Stimulated activated memory B cell treated with anti-CD40 and anti-IgM and Interleukin-4, amounts not matched to agents 10 μg/mL and 1 μg/mL and 100 μg/mL, for 72 hours (primary cell): ENCODE results near the gene BDH2.
A peak's percentile ranks its signal among the peaks of the same experiment; 100 is the strongest.

Experiments used
- ATAC-seq: fragments of 150-1000 bp; cut with Tn5 transposase; 2 replicates; pipeline ENCODE4 v1.10.0; 2021
- H3K27ac Mint-ChIP-seq: one replicate; pipeline ENCODE4 v1.8.0; 2022; ENCODE audit warnings: mild to moderate bottlenecking, mixed read lengths
- H3K27me3 Mint-ChIP-seq: one replicate; pipeline ENCODE4 v1.8.0; 2022; ENCODE audit warnings: mixed read lengths
- H3K36me3 Mint-ChIP-seq: one replicate; pipeline ENCODE4 v1.8.0; 2022; ENCODE audit warnings: mixed read lengths
- H3K4me1 Mint-ChIP-seq: one replicate; pipeline ENCODE4 v1.8.0; 2022; ENCODE audit warnings: mixed read lengths
- H3K4me3 Mint-ChIP-seq: one replicate; pipeline ENCODE4 v1.8.0; 2022; ENCODE audit warnings: mild to moderate bottlenecking, moderate library complexity, mixed read lengths
- H3K9me3 Mint-ChIP-seq: one replicate; pipeline ENCODE4 v1.8.0; 2022; ENCODE audit warnings: mixed read lengths

BDH2 gene

DNA sequence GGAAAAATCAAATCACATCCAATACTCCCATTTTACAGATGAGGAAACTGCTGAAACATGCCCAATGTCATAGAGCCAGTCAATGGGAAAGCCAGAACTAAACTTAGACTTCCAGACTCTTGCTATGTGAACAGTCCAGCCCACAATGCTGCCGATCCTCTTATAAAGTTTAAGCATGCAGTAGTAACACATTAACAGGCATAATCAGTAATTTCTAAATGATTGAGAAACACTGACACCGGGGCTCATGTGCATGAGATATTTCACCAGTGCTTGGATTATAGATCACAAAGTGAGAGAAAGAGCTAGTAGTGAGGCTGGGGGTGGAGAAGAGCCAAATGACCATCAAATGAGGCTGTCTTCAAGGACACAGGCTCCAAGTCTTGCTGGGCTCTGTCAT, 2.5 kb downstream of the BDH2 start:
- Mint-ChIP-seq H3K27me3 (no peaks in the 10 kb centered on the region), H3K27ac (no peak overlapping the region), H3K4me3 (no peak overlapping the region), H3K4me1 (peaks cover 25% of the 10 kb centered on the region), H3K36me3 (no peaks in the 10 kb centered on the region), H3K9me3 (no peaks in the 10 kb centered on the region)
- ATAC-seq = no peak

DNA sequence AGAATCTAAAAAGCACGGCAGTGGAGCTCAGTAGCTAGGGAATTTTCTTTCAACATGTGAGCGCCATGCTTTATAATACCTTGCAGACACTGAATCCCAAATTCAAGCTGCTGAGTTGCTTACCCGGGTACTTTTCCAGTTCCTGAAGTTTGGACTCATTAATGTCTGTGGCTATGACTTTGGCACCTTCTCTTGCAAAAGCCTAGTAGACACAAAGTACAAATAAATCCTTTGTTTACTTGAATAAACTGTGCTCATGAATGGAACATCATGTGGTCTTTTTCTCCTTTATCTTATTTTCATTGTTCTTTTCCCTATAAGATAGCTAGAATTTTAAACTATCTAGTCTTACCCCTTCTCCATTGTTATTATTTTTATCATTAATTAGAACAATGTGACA, 4.6 kb downstream of the BDH2 start:
- Mint-ChIP-seq H3K27ac (no peak overlapping the region), H3K27me3 (no peaks in the 10 kb centered on the region), H3K9me3 (no peaks in the 10 kb centered on the region), H3K4me3 (no peak overlapping the region), H3K36me3 (no peaks in the 10 kb centered on the region), H3K4me1 (peaks cover 35% of the 10 kb centered on the region)
- ATAC-seq = no peak

DNA sequence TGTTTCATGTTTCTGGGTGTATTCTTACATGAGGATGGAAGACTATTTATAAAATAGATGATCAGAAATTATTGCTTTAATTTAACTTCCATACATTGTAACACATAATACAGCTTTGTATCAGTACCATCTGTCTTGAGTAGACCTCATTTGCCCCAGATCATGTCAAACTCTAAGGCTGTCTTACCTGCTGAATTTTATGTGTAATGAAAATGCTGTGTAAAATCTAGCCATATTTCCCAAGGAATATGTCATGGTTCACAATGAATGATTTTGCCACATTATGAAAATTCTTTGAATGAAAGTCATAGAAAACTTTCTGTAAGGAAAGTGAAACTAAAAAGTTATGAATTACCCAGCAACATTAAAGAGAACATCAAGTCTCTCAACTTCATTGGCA, 7.4 kb downstream of the BDH2 start:
- H3K4me1 Mint-ChIP-seq = peaks cover 20% of the 10 kb centered on the region
- no peaks in the 10 kb centered on the region for H3K27me3 Mint-ChIP-seq
- H3K27ac Mint-ChIP-seq = peak overlapping the region; percentile 50
- H3K9me3 Mint-ChIP-seq = no peaks in the 10 kb centered on the region
- H3K4me3 Mint-ChIP-seq = no peak overlapping the region
- H3K36me3 Mint-ChIP-seq = peaks cover 13% of the 10 kb centered on the region
- ATAC-seq = no peak

DNA sequence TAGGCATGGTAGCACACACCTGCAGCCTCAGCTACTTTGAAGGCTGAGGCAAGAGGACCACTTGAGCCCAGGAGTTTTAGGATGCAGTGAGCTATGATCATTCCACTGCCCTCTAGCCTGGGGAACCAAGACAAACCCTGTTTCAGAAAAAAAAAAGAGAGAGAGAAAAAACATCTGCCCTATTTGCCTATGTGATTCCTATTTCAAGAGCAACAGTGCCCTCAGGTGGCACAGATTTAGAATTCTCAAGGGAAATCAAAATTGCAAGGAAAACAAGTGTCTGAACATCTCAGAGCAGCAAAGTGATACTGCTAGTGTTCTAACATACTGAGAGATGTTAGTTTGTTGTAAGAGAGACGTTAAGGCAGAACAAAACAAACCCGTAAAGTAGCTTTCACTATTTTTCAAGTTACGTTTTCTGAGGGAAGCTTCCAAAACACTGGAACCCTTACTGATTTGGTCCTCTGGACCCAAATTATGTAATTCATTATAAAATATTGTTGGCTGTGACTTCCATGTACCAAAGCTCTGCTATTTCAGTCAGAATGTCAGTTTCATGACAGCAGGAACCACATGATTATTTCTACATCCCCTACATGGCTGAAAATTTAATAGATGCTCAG, 7.9 kb downstream of the BDH2 start:
- Mint-ChIP-seq H3K4me1 (peaks cover 20% of the 10 kb centered on the region), H3K27me3 (no peaks in the 10 kb centered on the region), H3K27ac (peak overlapping the region; percentile 50), H3K9me3 (no peaks in the 10 kb centered on the region), H3K4me3 (no peak overlapping the region), H3K36me3 (peaks cover 19% of the 10 kb centered on the region)
- peak; percentile 73 for ATAC-seq

DNA sequence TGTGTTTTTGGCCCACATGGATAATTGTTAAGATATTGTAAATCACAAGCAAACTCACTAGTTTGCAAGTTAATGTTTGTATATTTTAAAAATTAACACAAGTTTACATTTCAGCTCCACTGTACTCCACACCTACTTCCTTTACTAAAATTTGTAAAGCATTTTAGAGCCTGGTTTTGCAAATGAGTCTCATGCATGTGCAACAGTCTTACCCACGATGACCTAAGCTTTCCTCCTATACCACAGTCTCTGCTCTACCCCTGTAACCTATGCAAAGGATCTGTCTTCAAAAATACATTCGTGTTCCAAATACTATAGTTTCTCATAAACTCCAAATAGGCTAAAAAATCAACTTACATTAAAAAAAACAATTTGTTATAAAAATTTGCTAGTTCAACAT, 10.2 kb downstream of the BDH2 start:
- Mint-ChIP-seq H3K27me3 (no peaks in the 10 kb centered on the region), H3K27ac (no peak overlapping the region), H3K4me3 (no peak overlapping the region), H3K4me1 (peaks cover 20% of the 10 kb centered on the region), H3K9me3 (no peaks in the 10 kb centered on the region), H3K36me3 (peaks cover 20% of the 10 kb centered on the region)
- ATAC-seq = no peak

DNA sequence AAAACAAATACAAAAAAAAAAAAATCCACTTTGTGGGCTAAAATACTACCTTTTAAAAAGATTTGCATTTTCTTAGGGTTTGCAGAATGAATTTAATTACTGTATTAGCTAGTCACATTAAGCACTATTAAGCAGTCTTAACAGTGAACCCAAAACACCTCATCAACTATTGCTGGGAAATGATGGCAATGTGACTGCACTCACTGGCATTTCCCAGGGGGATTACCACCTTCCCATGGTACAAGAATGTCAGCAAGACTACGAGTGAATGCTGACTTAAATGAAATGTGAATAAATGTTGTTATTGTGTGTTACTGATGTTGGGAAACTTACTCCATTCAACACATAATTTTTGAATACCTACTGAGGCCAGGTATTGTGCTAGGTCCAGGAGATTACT, 13.1 kb downstream of the BDH2 start:
- H3K27ac Mint-ChIP-seq = peak overlapping the region; percentile 29

DNA sequence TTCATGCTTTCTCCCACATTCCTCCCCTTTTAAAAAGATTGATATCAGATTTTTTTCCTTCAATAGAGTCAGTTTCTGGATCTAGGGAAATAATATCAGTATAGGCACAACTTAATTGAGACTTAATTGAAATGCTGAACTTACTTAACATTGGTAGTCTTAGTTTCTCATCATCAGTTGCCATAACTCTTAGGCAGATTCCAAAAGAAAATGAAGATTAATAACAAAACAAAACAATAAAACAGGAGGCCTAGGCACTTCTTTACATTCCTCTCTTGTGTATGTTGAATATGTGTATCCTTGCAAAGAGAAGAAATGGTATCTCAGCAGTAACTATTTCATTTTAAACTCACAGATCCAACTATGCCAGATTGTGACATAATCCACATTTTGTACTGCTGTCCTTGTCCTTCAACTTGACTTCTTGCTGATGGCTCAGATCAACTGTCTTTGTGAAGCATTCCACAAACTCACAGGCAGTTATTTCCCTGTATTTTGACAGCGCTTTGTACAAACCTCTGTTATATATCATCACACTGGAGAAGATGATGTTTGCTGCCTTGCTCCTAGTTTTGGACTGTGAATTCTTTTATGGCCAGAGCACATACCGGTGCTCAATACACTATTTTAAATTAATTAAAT, 14.0 kb downstream of the BDH2 start:
- peaks cover 28% of the 10 kb centered on the region for H3K36me3 Mint-ChIP-seq
- no peak overlapping the region for H3K27ac Mint-ChIP-seq
- no peaks in the 10 kb centered on the region for H3K27me3 Mint-ChIP-seq
- no peaks in the 10 kb centered on the region for H3K9me3 Mint-ChIP-seq
- no peak for ATAC-seq
- no peak overlapping the region for H3K4me3 Mint-ChIP-seq
- no peaks in the 10 kb centered on the region for H3K4me1 Mint-ChIP-seq

More for the DNA sequence above, 13.1 kb downstream of the BDH2 start:
- H3K4me1 Mint-ChIP-seq = peaks cover 4% of the 10 kb centered on the region
- no peaks in the 10 kb centered on the region for H3K9me3 Mint-ChIP-seq
- no peaks in the 10 kb centered on the region for H3K27me3 Mint-ChIP-seq
- ATAC-seq = no peak
- H3K4me3 Mint-ChIP-seq = no peak overlapping the region
- H3K36me3 Mint-ChIP-seq = peaks cover 23% of the 10 kb centered on the region

DNA sequence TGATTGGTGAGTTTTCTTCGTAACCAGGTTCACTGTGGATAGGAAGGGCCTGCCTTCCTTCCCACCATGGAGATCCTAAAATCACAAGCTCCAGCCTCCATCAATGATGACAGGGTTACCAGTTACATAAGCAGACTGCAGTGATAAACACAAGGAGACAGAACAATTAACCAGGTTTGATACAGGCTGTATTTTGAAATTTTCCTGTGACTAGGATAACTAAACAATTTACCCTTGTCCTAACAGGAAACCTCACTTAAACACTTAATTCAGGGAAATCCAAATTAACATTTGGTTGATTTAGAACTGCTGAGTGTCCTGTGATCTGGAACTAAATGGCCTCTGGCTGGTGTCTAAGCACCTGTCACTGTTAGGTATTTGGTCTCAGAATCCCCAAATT, 20.0 kb downstream of the BDH2 start:
- peaks cover 29% of the 10 kb centered on the region for H3K4me1 Mint-ChIP-seq
- no peak for ATAC-seq
- no peak overlapping the region for H3K27ac Mint-ChIP-seq
- no peaks in the 10 kb centered on the region for H3K9me3 Mint-ChIP-seq
- H3K27me3 Mint-ChIP-seq = no peaks in the 10 kb centered on the region
- peaks cover 9% of the 10 kb centered on the region for H3K36me3 Mint-ChIP-seq
- H3K4me3 Mint-ChIP-seq = no peak overlapping the region

DNA sequence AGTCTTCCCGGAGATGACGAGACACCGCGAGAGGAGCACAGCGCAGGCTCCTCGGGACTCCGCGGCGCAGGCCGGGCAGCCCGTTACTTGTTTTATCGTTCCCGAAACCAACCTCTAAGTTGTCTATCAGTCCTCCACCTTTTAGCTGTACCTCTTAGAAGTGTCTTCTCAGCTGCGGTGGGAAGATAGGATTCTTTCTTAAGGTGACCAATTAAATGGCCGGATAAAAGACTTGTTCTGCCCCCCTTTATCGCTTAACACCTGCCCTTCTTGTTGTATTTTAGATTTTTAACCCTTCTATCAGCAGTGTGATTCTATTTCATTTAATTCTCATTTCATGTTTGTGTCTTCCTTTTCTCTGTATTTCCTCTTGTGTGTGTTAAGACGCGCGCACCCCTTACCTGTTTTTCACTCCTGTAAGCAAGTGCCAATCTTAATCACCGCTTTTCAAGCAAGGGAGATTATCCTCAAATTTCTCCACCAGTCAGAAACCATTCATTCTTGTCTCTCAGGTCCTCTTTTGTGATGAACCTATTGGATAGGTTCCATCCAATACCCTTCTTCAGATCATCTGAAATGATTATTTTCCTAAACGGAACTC, 22.8 kb downstream of the BDH2 start, which contains the start of gene SLC9B2:
SLC9B2 (minus strand) TSS at position 15 of the 601 bp plus-strand sequence. CDS start 9,211 bp downstream, outside the sequence.
- Mint-ChIP-seq H3K4me3 (peak within 1 kb of the TSS; percentile 90), H3K27me3 (no peaks in the 10 kb centered on the region), H3K4me1 (peaks cover 33% of the 10 kb centered on the region), H3K9me3 (no peaks in the 10 kb centered on the region), H3K36me3 (peaks cover 12% of the 10 kb centered on the region), H3K27ac (peak within 1 kb of the TSS; percentile 95)
- ATAC-seq = peak; percentile 75

DNA sequence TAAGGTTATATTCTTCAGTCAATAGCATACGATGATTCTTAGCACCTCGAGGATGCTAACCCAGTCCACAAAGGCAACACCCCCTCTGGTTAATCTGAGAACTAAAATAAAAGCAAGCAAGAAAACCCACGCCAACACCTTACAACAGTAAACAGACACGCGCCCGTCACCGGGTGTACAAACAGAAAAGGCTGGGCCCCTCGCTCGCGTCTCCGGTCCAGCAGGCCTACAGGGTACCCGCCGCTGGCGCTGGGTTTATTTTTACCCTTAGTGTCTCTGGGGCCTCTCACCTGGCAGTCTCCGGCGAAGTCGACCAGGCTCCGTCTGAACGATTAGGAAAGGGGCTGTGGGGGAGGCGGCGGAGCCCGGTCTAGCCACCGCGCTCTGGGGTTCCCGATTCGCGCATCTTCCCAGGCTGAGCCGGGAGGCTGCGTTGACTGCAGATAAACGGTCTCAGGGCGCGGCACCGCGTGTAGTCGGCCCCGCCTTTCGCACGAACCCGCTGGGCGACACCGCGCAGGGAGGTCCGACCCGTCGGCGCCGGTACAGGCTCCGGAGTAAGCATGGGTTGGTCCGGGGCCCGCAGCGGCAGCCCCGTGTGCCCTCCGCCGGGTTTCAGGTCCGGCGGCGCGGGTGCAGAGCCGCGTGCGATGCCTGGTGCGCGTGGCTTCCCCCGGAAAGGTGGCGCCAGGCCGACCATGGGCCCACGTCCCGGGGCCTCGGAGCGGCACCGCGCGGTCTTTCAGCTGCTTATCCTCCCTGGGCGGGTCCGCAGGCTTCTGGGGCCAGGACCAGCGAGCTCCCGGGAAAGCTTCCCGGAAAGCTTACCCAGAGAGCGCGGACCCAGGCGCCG, 23.5 kb downstream of the BDH2 start:
- no peaks in the 10 kb centered on the region for H3K9me3 Mint-ChIP-seq
- H3K36me3 Mint-ChIP-seq = peaks cover 5% of the 10 kb centered on the region

DNA sequence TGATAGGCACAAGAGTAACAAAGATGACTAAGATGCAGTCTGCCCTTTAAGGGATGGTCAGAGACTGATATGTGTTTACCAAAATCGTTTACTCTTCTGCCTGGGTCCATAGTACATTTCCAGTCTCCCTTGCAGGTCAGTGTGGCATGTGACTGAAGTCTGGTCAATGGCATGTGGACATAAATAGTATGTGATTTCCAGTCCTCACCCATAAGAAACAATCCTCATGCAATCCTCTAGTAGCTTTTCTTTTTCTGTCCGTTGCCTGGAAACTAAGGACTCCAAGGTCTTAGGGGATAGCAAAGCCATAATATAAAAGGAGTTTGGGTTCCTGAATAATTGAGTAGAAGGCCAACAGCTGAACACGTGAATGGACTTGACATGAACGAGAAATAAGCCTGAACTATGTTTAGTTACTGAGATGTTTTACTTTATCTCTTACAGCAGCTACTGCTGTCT, 24.2 kb downstream of the BDH2 start:
- no peaks in the 10 kb centered on the region for H3K27me3 Mint-ChIP-seq
- H3K4me3 Mint-ChIP-seq = peak overlapping the region; percentile 90
- H3K9me3 Mint-ChIP-seq = no peaks in the 10 kb centered on the region
- peak overlapping the region; percentile 95 for H3K27ac Mint-ChIP-seq
- ATAC-seq = no peak
- peaks cover 5% of the 10 kb centered on the region for H3K36me3 Mint-ChIP-seq
- peaks cover 37% of the 10 kb centered on the region for H3K4me1 Mint-ChIP-seq

More for the DNA sequence above, 23.5 kb downstream of the BDH2 start:
- H3K27ac Mint-ChIP-seq = peak overlapping the region; percentile 95
- peak; percentile 87 for ATAC-seq
- no peaks in the 10 kb centered on the region for H3K27me3 Mint-ChIP-seq
- peak overlapping the region; percentile 90 for H3K4me3 Mint-ChIP-seq
- peaks cover 33% of the 10 kb centered on the region for H3K4me1 Mint-ChIP-seq

DNA sequence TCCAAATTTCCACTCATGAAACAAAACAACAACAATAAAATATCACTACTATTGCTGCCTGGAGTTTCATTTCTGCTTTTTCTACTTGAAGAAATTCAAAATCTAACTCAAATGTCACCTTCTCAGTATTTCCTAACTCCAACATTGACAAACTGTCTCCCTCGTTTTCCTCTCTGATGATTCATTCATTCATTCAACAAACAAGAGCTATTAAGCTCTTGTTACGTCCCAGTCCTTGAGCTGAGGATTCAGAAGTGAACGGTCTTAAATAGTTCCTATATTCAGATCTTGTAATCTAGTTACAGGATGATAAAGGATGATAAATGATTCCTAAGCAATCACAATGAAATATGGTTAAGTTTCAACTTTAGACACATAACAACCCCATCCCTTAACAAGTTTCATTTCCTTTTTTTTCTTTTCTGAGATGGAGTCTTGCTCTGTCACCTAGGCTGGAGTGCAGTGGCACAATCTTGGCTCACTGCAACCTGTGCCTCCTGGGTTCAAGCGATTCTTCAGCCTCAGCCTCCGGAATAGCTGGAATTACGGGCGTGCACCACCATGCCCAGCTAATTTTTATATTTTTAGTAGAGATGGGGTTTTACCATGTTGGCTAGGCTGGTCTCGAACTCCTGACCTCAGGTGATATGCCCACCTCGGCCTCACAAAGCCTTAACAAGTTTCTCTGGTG, 24.7 kb downstream of the BDH2 start:
- Mint-ChIP-seq H3K4me3 (peak overlapping the region; percentile 90), H3K4me1 (peaks cover 39% of the 10 kb centered on the region), H3K9me3 (no peaks in the 10 kb centered on the region), H3K27me3 (no peaks in the 10 kb centered on the region), H3K36me3 (peaks cover 5% of the 10 kb centered on the region), H3K27ac (peak overlapping the region; percentile 95)
- ATAC-seq = peak; percentile 61

DNA sequence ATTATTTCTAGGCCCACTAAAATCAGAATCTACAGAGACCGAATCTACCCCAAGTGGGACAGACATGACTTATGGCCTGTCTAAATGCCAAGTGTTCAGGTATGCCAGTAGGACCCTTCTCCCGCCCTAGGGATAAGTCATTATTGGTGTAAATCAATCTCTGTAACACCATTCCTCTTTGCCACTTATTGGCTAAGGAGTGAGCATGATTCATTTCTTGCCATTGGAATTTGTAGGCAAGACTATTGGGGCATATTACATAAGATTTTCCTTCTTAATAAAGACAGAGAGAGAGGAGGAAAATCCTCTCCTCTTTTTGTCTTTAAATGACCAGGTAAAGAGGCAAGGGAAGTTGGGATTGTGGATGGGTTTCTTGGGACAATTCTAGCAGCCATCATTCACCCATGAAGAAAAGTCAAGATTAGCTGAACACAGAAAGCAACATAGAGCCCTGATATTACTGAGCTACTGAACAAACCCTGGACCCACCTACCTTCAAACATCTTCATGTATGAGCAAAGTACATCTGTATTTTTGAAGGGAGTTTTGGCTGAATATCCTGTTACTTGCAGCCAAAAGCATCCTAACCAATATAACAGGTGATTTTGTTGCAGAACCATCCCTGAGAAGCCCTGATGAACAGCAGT, 25.7 kb downstream of the BDH2 start:
- H3K27ac Mint-ChIP-seq = peak overlapping the region; percentile 95
- H3K27me3 Mint-ChIP-seq = no peaks in the 10 kb centered on the region
- peaks cover 5% of the 10 kb centered on the region for H3K36me3 Mint-ChIP-seq
- no peaks in the 10 kb centered on the region for H3K9me3 Mint-ChIP-seq
- ATAC-seq = no peak
- H3K4me1 Mint-ChIP-seq = peaks cover 36% of the 10 kb centered on the region
- no peak overlapping the region for H3K4me3 Mint-ChIP-seq

DNA sequence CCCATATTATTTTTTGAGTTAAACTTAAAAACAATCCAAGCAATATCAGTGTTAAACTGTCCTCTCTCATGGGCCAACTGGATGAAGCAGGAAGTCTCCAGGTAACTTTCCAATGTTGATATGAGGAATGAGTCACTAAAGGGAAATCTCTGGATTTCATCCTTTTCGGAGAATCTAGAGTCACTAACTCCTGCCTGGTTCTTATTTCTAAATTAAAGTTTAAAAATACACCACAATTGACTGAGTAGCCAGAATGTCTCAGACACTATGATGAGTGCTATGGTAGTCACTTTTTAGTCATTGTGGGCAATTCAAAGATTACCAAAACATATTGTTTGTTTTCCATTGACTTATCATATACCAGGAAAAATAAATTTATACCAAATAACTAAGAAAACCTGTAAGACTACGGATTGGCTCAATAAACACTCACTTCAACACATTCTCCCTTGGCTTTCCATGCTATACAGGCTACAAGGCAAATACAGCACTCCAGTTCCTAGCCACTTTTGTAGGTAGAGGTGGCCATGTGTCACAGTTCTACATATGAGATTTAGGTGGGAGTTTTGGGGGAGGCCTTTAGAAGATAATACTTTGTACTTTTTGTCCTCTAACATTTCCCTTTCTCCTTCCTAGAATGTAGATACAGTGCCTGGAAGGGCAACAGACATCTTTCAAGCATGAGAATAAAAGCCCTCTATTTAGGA, 31.6 kb downstream of the BDH2 start:
- peaks cover 27% of the 10 kb centered on the region for H3K36me3 Mint-ChIP-seq
- H3K27ac Mint-ChIP-seq = no peak overlapping the region
- no peaks in the 10 kb centered on the region for H3K27me3 Mint-ChIP-seq
- peaks cover 6% of the 10 kb centered on the region for H3K4me1 Mint-ChIP-seq
- H3K9me3 Mint-ChIP-seq = no peaks in the 10 kb centered on the region
- no peak for ATAC-seq
- H3K4me3 Mint-ChIP-seq = no peak overlapping the region
